Activated CD4-positive, alpha-beta T cell treated with anti-CD3 and anti-CD28 coated beads for 4 hours (primary cell): ENCODE results near the gene SGF29.
"Not testable (repeated sequence)": the region's sequence is repeated elsewhere in the genome, so short reads cannot be mapped to it uniquely, and the experiment has no call there.

Experiments
- DNase-seq, 2 donors: peaks; one replicate each; pipeline ENCODE4 v3.0.0-alpha.2; 2020

SGF29 gene

DNA sequence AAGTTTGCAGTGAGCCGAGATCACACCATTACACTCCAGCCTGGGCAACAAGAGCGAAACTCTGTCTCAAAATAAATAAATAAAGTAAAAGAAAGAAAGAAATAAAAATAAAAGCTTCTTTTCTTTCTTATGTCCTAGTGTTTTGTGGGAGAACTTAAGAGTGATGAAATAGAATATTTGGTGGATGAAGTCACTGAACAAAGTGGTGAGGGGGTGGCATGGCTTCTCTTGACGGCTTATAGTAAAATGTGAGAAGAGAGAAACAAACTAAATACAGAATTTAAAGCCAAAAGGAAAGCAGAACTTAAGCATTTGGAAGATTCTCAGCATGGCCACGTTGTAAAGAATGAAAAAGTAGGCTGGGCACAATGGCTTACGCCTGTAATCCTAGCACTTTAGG is 15.3 kb downstream of the SGF29 start:
- no peak for DNase-seq

DNA sequence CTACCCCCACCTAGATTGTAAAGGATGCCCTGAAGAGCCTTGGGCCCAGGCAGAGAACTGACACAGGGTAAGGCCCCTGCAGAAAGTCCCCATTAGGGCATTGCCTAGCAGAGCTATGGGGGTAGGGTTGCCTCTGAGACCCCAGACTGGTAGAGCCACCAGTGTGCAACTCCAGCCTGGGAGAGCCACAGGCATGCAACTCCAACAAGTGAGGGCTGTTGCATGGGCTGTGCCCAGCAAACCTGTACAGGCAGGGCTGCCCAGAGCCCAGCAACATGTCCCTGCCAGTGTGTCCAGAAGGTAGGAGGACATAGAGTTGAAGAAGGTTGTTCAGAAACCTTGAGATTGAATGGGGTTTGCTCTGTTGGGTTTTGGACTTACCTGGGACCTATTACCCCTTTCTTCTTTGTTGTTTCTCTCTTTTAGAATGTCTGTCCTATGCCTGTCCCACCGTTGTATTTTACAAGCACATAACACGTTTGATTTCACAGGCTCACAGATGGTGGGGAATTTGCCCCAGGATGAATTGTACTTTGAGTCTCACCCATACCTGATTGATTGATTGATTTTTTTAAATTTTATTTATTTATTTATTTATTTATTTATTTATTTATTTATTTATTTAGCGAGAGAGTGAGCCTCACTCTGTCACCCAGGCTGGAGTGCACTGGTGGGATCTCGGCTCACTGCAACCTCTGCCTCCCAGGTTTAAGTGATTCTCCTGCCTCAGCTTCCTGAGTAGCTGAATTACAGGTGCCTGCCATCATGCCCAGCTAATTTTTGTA is 16.4 kb downstream of the SGF29 start:
- no peak for DNase-seq

DNA sequence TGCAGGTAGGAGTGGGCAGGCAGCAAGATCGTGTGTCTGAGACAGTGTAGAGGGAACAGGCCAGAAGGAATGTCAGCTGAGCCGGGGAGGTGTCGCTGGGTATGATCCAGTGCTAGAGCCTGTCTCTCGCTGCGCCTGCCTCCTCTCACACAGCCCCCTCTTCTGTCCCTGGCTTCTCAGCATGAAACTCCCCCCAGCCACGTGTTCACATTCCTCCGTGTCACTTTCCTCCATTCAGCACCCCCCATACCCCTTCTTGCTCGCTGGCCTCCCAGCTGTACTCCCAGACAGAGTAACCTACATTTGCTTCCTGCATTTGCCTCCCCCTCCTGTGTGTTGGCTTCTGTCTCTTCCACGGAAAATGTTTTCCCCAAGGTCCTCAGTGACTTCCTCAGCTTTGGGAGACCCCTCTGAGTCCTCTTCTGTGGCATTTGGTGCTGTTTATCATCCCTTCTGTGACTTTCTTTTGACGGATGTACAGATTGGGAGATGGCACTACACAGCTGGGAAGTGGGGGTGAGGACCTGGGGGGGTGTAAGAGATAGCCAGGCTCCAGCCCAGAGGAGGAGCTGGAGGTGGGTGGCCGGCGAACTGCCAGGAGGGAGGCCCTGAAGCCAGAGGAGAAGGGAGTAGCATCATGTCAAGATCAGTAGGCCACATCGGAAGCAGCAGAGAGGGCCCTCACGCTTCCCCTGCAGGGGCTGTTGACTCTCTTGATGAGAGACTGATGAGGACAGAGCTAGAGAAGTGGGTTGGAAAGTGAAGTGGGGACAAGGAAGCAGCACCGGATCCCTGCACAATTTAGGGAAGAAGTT is 19.2 kb downstream of the SGF29 start:
- DNase-seq = no peak

DNA sequence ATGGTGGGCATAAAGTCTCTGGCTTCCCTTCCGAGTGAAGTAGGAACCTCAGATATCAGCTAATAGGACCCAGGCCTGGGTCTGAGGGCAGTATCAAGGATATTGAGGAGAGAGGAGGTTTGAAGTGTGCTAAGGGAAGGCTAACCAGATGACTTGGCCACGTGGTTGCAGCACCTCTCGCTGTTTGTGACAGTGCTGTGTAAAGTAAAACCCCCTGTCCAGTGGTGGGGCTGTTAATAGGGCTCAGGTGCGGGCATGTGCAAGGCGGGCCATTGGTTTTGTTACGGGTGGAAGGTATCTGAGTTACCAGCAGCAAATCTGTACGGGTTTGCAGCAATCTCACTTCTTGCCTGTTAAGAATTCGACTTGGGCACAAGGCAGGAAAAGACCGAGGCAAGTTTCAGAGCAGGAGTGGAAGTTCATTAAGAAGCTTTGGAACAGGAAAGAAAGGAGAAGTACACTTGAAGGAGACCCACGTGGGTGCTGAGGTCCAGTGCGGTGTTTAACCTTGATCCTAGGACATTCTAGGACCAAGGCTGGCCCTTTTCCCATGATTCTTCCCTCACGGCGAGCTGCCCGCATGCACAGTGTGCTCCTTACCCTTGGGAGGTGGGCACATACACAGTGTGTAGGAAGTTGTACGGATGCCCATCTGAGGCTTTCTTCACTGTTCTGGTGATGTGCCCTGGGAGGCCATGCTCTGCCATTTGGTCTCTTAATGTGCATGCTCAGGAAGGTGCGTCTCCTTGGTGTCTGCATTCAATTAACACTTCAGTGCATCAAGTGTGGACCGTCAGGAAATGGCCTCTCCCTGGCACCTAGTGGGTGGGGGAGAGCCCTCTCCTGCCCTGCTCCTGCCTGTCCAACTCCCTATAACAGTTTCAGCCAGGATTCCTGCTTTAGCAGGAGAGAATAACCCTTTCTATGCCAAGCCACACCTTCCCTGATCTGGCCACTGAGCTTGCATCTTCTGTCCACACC is 20.3 kb downstream of the SGF29 start:
- no peak for DNase-seq

DNA sequence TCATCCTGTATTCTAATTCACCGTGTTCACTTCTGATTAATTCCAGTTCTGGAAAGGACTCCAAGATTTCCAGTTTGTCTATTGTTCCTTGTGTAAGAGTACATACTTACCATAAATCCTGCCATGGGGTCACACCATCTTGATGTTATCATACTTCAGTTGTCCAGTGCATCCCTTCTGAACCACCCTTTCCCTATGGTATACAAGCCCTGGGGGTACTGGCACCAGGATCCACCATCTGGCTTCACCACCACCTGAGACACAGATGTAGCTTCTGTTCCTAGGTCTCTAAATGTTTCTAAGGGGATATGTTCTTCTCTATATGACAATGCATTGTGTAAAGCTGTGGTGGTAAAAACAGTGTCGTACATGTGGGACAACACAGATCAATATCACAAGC is 21.2 kb downstream of the SGF29 start:
- no peak for DNase-seq

DNA sequence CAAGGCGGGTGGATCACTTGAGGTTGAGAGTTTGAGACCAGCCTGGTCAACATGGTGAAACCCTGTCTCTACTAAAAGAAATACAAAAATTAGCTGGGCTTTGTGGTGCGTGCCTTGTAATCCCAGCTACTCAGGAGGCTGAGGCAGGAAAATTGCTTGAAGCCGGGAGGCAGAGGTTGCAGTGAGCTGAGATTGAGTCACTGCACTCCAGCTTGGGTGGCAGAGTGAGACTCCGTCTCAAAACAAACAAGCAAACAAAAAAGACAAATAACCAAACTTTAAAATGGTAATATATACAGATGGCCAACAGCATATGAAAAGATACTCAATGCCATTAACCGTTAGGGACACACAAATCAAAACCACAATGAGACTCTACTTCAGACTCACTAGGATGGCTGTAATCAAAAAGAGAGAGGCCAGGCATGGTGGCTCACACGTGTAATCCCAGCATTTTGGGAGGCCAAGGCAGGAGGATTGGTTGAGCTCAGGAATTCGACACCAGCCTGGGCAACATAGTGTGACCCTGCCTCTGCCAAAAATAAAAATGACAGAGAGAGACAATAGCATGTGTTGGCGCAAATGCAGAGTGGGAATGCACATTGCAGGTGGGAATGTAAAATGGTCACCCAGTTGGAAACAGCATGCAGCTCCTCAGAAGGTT is 21.9 kb downstream of the SGF29 start:
- DNase-seq = no peak

DNA sequence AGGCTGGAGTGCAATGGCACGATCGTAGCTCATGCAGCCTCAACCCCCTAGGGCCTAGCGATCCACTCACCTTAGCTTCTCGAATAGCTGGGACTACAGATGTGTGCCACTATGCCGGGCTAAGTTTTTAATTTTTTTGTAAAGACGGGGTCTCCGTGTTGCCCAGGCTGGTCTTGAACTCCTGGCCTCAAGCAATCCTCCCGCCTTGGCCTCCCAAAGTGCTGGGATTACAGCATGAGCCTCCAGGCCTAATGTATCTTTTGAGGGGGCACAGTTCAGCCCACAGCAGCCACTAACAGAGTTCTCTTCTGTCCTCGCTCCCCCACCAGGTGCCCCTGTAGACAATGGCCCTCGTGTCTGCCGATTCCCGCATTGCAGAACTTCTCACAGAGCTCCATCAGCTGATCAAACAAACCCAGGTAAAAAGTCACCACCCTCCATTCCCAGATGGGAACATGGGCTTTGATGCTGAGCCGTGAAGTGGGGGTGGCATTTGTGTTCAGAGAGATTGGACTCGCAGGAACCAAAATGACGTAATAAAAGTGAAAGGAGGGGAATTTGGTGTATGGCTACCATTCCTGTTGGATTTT is 27.1 kb downstream of the SGF29 start:
- no peak for DNase-seq

DNA sequence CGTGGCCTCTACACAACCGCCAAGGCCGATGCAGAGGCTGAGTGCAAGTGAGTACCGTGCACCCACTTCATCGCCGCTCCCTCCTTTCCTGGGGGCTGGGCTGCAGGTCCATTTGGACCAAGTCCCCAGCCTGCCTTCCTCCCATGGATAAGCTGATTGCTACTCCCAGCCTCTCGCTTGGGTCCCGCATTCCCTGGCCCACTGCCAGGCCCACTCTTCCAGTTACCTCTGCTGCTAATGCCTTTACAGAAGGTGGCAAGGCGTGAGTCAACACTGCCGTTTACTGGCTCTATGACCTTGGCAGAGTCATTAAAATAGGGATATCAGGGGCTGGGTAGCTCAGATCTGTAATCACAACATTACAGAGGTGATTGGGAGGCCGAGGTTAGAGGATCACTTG is 32.0 kb downstream of the SGF29 start:
- DNase-seq = no peak

DNA sequence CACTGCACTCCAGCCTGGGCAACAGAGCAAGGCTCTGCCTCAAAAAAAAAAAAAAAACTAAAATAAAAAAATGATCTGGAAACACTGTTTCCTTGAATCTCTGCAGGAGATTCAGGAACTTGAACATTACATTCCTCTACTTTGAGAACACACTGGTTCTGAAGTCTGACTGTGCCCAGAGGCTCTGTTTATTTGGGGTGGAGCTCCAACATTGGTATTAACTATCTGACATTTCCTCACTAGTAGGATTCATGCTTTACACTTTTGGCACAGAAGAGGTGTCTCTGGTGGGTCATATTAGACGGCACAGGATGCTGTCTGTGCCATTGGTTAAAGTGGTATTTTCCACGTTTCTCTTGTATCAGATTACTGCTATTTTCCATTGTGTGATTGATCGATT is 32.7 kb downstream of the SGF29 start:
- DNase-seq = no peak

DNA sequence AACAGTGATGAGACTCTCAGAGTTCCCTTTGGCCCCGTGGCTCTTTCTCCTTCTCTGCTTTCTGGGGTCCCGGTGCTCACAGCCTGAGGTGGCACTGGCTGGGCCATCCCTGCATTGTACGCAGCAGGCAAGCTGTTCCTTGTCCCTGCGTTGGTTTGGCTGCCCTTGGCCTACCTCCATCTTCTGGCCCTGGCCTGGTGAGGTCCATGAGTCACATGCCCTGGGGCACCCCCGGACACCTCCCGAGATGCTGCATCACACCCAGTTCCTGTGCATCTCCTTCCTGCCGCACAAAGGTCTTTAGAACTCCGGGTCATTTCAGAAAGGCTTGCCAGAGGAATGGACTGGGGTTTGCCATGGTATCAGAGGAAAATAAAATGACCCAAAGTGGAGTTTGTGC is 33.7 kb downstream of the SGF29 start:
- DNase-seq = no peak

- DNase-seq = no peak
Observed at GRCh38 chr16:28589069-28589468, 35.3 kb downstream of the SGF29 start.

GRCh38 chr16:28589930-28590329 is 36.2 kb downstream of the SGF29 start:
- no peak for DNase-seq

- DNase-seq = no peak
Observed at GRCh38 chr16:28590384-28591340, 36.9 kb downstream of the SGF29 start.

DNA sequence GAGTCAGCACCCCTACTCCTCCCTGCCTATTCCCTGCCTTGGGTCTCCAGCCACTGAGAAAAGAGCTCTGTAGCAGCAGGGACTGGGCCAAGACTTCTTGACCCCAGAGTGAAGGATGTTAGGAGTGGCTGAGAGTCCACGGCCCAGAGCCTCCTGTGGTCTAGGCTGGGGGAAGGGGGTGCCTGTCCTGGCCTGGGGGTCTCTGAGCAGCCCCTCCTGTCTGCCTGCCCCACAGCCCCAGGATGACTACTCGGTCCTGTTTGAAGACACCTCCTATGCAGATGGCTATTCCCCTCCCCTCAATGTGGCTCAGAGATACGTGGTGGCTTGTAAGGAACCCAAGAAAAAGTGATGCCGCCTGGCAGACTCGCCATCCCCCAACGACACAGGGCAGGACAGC is 37.6 kb downstream of the SGF29 start:
- DNase-seq = no peak

DNA sequence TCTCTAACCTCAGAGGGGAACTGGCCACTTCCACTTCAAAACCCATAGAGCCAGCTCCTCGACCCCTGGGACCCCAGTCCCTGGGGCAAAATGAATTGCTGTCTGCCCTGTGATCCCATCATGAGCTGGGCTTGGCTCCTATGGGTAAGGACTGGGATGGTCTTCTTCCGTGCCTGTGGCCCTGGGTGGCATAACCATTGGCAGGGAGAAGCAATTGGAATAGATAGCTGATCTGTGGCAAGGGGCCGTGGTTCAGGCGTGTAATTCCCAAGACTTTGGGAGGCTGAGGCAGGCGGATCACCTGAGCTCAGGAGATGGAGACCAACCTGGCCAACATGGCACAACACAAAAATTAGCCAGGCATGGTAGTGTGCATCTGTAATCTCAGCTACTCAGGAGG is 38.8 kb downstream of the SGF29 start:
- DNase-seq = no peak

DNA sequence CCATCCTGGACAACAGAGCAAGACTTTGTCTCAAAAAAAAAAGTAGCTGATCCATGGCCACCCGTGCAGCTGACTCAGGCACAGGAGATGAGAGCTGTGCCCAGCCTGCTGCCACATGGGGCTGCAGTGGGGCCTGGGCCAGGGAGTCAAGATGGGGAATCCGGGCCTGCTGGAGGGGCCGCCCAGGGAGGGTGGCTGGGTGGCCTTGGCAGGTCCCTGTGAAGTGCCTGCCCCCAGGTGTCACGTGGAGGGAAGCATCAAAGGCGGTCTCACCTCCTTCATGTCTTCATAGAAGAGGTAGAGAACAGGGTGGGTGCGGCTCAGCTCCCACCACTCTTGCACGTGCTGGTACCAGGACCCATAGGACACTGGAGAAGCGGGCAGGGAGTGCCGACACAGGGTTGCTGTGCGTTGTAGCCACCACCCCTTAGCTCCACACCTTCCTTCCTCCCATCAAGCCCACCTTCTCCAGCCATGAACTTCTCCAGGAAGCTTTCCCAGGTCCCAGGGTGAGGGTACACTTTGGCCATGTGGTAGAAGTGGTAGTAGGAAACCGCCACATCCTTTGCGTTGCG is 39.3 kb downstream of the SGF29 start:
- DNase-seq = no peak

DNA sequence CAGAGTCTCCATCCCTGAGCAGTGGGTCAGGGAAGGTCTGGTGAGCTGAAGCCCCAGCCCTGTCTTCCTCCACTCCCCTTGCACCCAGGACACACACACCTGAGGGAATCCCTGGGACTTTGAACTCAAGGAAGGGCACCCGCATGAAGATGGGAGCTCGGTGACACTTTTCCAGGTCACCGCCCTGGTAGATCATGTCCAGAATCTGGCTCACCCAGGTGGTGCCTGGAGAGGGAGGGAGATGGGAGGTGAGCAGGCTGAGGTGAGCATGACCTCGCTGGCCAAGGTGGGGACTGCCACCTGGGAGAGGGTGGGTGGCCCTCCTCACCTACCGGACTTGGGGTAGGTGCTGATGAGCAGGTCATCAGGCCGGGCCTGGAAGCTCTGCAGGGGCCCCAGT is 41.7 kb downstream of the SGF29 start:
- DNase-seq = not testable (repeated sequence)

GRCh38 chr16:28596115-28596630 is 42.5 kb downstream of the SGF29 start:
- DNase-seq = no peak

- no peak for DNase-seq
Observed at GRCh38 chr16:28596840-28597691, 43.3 kb downstream of the SGF29 start, which contains the start of gene SULT1A2. SULT1A2 (minus strand) TSS chr16:28597050; CDS start chr16:28595930, 1,120 bp downstream.
